ENCODE measurements around the gene TET1. TPM values are rescaled to one million over a fixed set of nuclear protein-coding genes. Genes with fewer than 3 reads are reported as not detected.
"Not testable (repeated sequence)": the region's sequence is repeated elsewhere in the genome, so short reads cannot be mapped to it uniquely, and the experiment has no call there.

TET1 gene
- total and polyA plus RNA-seq, 2 donors from 2014 or later = 0.22 to 2.2 TPM

DNA sequence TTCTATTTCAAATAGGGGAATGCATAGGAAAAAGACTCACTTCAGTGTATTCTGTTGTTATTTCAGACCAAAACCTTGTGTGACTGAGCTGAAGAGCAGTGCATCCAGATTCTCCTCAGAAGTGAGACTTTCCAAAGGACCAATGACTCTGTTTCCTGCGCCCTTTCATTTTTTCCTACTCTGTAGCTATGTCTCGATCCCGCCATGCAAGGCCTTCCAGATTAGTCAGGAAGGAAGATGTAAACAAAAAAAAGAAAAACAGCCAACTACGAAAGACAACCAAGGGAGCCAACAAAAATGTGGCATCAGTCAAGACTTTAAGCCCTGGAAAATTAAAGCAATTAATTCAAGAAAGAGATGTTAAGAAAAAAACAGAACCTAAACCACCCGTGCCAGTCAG is 12.0 kb downstream of the TET1 start:
- H3K27me3 ChIP-seq (ENCODE audit: control insufficient read depth, insufficient read depth, low read length) = no peaks in the 10 kb centered on the region
- no peak overlapping the region for H3K4me3 ChIP-seq (ENCODE audit: low read length in 3 of 3)
- DNase-seq (no peak), FAIRE-seq (no peak)
- intact Hi-C loops (cut with DNase I) = no loop called here
- no peak overlapping the region for H3K9ac ChIP-seq (ENCODE audit: low read length in 3 of 3)
- no peaks in the 10 kb centered on the region for H3K9me3 ChIP-seq (ENCODE audit: control insufficient read depth in 2 of 3, insufficient read depth in 1 of 3, low read length in 3 of 3)
- H3K4me1 ChIP-seq (ENCODE audit: control insufficient read depth in 2 of 3, insufficient read depth in 2 of 3, low read depth in 1 of 3, low read length in 3 of 3) = no peaks in the 10 kb centered on the region
- TF ChIP-seq, protein P1, sequence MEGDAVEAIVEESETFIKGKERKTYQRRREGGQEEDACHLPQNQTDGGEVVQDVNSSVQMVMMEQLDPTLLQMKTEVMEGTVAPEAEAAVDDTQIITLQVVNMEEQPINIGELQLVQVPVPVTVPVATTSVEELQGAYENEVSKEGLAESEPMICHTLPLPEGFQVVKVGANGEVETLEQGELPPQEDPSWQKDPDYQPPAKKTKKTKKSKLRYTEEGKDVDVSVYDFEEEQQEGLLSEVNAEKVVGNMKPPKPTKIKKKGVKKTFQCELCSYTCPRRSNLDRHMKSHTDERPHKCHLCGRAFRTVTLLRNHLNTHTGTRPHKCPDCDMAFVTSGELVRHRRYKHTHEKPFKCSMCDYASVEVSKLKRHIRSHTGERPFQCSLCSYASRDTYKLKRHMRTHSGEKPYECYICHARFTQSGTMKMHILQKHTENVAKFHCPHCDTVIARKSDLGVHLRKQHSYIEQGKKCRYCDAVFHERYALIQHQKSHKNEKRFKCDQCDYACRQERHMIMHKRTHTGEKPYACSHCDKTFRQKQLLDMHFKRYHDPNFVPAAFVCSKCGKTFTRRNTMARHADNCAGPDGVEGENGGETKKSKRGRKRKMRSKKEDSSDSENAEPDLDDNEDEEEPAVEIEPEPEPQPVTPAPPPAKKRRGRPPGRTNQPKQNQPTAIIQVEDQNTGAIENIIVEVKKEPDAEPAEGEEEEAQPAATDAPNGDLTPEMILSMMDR (IDR thresholded peaks at IDR 0.05; ENCODE audit: borderline replicate concordance, extremely low read depth, insufficient read depth) = no peak
- H3K36me3 ChIP-seq (ENCODE audit: control insufficient read depth in 2 of 3, insufficient read depth in 3 of 3, low read length in 3 of 3) = peaks cover 0 to 4% (median 0%) of the 10 kb centered on the region in 3 donors
- no peak overlapping the region for H3K27ac ChIP-seq (ENCODE audit: low read depth in 2 of 2, low read length in 2 of 2)

DNA sequence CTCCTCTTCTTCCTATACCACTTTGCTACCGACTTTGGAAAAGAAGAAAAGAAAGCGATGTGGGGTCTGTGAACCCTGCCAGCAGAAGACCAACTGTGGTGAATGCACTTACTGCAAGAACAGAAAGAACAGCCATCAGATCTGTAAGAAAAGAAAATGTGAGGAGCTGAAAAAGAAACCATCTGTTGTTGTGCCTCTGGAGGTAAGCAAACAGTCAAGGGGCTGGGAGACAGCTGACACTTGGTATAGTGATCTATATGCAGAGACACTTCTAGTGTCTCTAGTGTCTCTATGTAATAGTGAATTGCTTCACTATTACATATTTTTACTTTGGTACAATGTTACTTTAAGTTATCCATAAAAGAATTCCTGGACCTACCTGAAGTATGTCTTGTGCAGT is 13.9 kb downstream of the TET1 start:
- TF ChIP-seq, protein P1 (IDR thresholded peaks at IDR 0.05; ENCODE audit: borderline replicate concordance, extremely low read depth, insufficient read depth) = no peak
- no peak for FAIRE-seq
- no peaks in the 10 kb centered on the region for H3K4me1 ChIP-seq (ENCODE audit: control insufficient read depth in 2 of 3, insufficient read depth in 2 of 3, low read depth in 1 of 3, low read length in 3 of 3)

DNA sequence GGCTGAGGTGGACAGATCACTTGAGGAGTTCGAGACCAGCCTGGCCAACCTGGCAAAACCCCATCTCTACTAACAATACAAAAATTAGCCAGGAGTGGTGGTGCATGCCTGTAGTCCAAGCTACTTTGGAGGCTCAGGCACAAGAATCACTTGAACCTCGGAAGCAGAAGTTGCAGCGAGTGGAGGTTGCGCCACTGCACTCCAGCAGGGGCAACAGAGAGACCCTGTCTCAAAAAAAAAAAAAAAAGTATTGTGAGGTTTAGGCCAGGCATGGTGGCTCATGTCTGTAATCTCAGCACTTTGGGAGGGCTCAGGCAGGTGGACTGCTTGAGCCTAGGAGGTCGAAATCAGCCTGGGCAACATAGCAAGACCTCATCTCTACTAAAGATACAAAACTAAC is 16.0 kb downstream of the TET1 start:
- no peak for FAIRE-seq
- Histone ChIP-seq H3K4me3 (ENCODE audit: low read length in 3 of 3) (no peak overlapping the region), H3K36me3 (ENCODE audit: control insufficient read depth in 2 of 3, insufficient read depth in 3 of 3, low read length in 3 of 3) (peaks cover 0 to 4% (median 0%) of the 10 kb centered on the region in 3 donors), H3K27ac (ENCODE audit: low read depth in 2 of 2, low read length in 2 of 2) (no peak overlapping the region), H3K9me3 (ENCODE audit: control insufficient read depth in 2 of 3, insufficient read depth in 1 of 3, low read length in 3 of 3) (no peaks in the 10 kb centered on the region), H3K27me3 (ENCODE audit: control insufficient read depth, insufficient read depth, low read length) (no peaks in the 10 kb centered on the region), H3K4me1 (ENCODE audit: control insufficient read depth in 2 of 3, insufficient read depth in 2 of 3, low read depth in 1 of 3, low read length in 3 of 3) (no peaks in the 10 kb centered on the region), H3K9ac (ENCODE audit: low read length in 3 of 3) (no peak overlapping the region)
- TF ChIP-seq, protein P1 (IDR thresholded peaks at IDR 0.05; ENCODE audit: borderline replicate concordance, extremely low read depth, insufficient read depth) = no peak
- no peak for DNase-seq
- intact Hi-C loops (cut with DNase I) = no loop called here

More for the DNA sequence above, 13.9 kb downstream of the TET1 start:
- intact Hi-C loops (cut with DNase I) = no loop called here
- H3K27ac ChIP-seq (ENCODE audit: low read depth in 2 of 2, low read length in 2 of 2) = no peak overlapping the region
- no peaks in the 10 kb centered on the region for H3K9me3 ChIP-seq (ENCODE audit: control insufficient read depth in 2 of 3, insufficient read depth in 1 of 3, low read length in 3 of 3)
- peaks cover 0 to 4% (median 0%) of the 10 kb centered on the region in 3 donors for H3K36me3 ChIP-seq (ENCODE audit: control insufficient read depth in 2 of 3, insufficient read depth in 3 of 3, low read length in 3 of 3)
- H3K9ac ChIP-seq (ENCODE audit: low read length in 3 of 3) = no peak overlapping the region
- no peak for DNase-seq
- H3K27me3 ChIP-seq (ENCODE audit: control insufficient read depth, insufficient read depth, low read length) = no peaks in the 10 kb centered on the region
- H3K4me3 ChIP-seq (ENCODE audit: low read length in 3 of 3) = no peak overlapping the region

DNA sequence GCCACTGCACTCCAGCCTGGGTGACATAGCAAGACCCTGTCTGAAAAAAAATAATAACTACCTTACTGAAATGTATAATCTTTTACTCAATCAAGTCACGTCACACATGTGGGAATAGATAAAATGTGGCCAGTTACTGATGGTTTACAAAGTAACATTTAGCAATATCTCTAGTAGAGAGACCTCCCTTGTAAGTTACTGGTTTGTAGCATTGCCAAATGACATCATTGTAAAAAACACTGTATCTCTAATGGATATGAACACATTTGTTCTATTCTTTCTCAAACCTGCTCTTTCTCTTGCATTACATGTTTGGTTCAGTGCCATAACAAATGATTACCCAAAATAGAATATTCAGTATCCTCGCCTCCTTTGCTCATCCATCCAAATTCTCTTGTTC is 18.8 kb downstream of the TET1 start:
- TF ChIP-seq, protein P1 (IDR thresholded peaks at IDR 0.05; ENCODE audit: borderline replicate concordance, extremely low read depth, insufficient read depth) = no peak
- H3K36me3 ChIP-seq (ENCODE audit: control insufficient read depth in 2 of 3, insufficient read depth in 3 of 3, low read length in 3 of 3) = no peaks in the 10 kb centered on the region
- no peaks in the 10 kb centered on the region for H3K27me3 ChIP-seq (ENCODE audit: control insufficient read depth, insufficient read depth, low read length)
- H3K4me3 ChIP-seq (ENCODE audit: low read length in 3 of 3) = no peak overlapping the region
- no peaks in the 10 kb centered on the region for H3K9me3 ChIP-seq (ENCODE audit: control insufficient read depth in 2 of 3, insufficient read depth in 1 of 3, low read length in 3 of 3)
- no peak for FAIRE-seq
- no peak overlapping the region for H3K27ac ChIP-seq (ENCODE audit: low read depth in 2 of 2, low read length in 2 of 2)
- DNase-seq = no peak
- no peaks in the 10 kb centered on the region for H3K4me1 ChIP-seq (ENCODE audit: control insufficient read depth in 2 of 3, insufficient read depth in 2 of 3, low read depth in 1 of 3, low read length in 3 of 3)
- no peak overlapping the region for H3K9ac ChIP-seq (ENCODE audit: low read length in 3 of 3)
- intact Hi-C loops (cut with DNase I) = no loop called here

DNA sequence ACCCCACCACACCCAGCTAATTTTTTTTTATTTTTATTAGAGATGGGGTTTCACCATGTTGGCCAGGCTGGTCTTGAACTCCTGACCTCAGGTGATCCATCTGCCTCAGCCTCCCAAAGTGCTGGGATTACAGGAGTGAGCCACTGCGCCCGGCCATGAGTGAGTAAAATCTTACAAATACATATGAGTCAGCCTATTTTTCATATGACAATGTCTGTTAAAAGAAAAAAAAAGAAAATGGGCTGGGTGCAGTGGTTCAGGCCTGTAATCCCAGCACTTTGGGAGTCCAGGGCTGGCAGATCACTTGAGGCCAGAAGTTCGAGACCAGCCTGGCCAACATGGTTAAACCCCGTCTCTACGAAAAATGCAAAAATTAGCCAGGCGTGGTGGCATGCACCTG is 24.1 kb downstream of the TET1 start:
- intact Hi-C loops (cut with DNase I); FAIRE-seq: not testable (repeated sequence)

More for the DNA sequence above, 24.1 kb downstream of the TET1 start:
- not testable (repeated sequence) for H3K27me3 ChIP-seq (ENCODE audit: control insufficient read depth, insufficient read depth, low read length); H3K36me3 ChIP-seq (ENCODE audit: control insufficient read depth in 2 of 3, insufficient read depth in 3 of 3, low read length in 3 of 3); H3K9ac ChIP-seq (ENCODE audit: low read length in 3 of 3); H3K4me1 ChIP-seq (ENCODE audit: control insufficient read depth in 2 of 3, insufficient read depth in 2 of 3, low read depth in 1 of 3, low read length in 3 of 3); H3K4me3 ChIP-seq (ENCODE audit: low read length in 3 of 3); H3K27ac ChIP-seq (ENCODE audit: low read depth in 2 of 2, low read length in 2 of 2); DNase-seq; H3K9me3 ChIP-seq (ENCODE audit: control insufficient read depth in 2 of 3, insufficient read depth in 1 of 3, low read length in 3 of 3)

Data from kidney (tissue), 14 donors.